GM18907 (cell line): ENCODE results near the gene MED22.
"Not testable (repeated sequence)": the region's sequence is repeated elsewhere in the genome, so short reads cannot be mapped to it uniquely, and the experiment has no call there.

ENCODE experiments used
- ATAC-seq: cut with Tn5 transposase; IDR thresholded peaks from one replicate; pipeline ENCODE4 v1.9.1; 2021; ENCODE audit warnings: mild to moderate bottlenecking, moderate library complexity; ENCODE audit not compliant: unreplicated experiment

MED22 gene

GRCh38 chr9:133307301-133307700 is 40.6 kb downstream of the MED22 start:
- no peak for ATAC-seq

DNA sequence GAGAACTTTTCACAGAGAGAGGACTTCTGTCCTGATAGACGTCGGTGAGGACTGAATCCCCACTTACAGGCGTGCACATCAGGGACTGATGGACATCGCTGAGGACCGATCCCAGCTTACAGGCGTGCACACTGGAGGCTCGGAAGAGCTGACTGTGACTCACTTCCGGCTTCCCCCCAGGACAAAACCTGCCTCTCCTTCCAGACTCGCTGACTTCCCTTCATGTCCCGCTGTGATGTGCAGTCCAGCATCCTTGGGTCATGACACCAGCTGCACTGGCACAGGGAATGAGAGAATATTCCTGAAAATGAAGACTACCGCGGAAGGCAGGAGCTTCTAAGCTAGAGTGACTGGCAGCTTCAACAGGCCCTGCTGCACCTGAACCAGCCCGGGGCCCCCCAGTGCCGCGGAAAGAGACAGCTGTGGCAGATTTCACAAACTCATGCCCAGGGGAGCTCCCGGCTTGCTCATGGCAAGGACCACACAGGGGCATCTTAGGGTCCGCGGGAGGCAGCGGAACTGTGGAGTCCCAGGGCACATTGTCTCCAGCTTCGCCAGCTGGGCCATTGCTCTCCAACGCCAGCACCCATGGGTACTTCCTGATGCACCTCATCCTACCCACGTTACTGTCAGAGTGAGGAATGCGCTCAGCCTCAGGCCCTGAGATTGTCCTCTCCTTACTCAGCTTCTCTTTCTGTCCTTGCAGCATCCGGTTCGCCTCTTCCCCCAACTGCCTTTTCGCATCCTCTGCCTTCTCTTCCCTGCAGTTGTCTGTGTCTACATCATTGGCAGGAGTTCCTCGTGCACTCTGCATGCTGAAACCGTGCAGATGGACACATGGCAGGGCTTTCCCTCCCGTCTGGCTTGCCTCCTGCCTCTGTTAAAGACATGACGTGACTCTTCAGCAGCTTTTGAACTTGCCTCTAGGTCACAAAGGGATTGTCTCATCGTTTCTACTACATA is 41.4 kb downstream of the MED22 start:
- no peak for ATAC-seq

- no peak for ATAC-seq
Observed at GRCh38 chr9:133305731-133306130, 42.2 kb downstream of the MED22 start.

- no peak for ATAC-seq
Observed at GRCh38 chr9:133304477-133305377, 43.2 kb downstream of the MED22 start.

- ATAC-seq, result no peak
Observed at GRCh38 chr9:133304158-133304470, 43.8 kb downstream of the MED22 start.

- ATAC-seq, result no peak
Observed at GRCh38 chr9:133303266-133304157, 44.4 kb downstream of the MED22 start.

DNA sequence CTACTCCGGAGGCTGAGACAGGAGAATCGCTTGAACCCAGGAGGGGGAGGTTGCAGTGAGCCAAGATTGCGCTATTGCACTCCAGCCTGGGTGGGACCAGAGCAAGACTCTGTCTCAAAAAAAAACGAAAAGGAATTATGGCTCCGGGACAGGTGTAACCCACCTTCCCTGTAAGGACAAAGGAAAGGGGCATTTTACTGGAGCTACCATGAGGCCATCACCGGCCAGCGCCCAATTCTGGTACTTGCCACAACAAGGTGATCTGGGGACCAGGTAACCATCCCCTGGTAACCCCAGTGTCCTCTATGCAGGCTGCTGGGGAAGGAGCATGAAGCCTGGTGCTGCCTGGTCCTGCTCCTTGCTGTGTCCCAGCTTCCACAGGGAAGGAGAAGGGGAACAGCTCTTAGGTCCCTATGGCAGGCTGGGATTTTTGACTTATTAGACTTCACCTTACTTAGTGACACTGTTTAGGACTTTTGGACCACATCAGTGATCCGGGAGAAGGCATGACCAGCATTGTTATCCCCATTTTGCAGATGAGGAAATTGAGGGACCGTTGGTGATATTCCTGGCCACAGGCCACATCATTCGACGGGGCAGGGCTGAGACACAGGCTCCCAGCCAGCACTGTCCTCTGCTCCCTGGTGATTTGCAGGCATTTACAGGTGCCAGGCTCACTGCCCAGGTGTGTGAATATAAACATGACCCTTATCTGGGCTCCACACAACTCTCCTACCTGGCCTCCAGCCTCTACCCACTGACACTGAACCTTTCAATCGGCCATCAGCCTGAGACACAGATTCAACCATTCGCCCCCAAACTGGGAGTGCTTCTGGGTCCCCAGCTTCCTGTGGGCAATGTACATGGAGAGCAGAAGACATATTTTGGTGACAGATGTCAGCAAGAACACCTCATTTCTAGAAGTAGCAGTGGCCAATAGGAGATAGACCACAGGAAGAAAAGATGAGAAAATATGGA is 46.4 kb downstream of the MED22 start:
- ATAC-seq, result no peak

GRCh38 chr9:133299996-133300395 is 47.9 kb downstream of the MED22 start:
- not testable (repeated sequence) for ATAC-seq

GRCh38 chr9:133294257-133294656 is 53.7 kb downstream of the MED22 start:
- ATAC-seq, result no peak

DNA sequence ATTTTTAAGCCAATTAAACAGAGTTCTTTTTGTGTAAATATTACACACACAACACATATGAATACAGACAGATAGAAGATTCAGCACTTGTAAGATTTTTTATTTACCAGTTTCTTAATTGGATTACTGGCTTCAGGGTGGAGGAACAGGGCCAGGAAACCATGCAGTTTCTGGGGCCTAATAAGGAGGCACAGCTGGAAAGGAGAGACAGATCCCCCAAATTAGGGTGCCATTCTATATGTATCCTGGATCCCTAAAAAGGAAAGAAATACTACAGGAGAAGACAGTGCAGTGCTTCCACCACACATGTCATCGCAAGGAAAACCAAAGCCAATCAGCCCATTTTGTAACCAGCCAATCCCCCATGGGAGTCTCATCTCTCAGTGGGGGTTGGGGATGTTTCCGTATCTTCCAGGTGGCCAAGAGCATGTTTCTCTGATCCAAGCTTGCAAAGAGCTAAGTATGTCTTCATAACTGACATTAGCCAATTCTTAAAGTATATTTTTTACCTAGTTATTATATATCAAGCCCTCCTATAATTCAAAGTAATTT is 57.1 kb downstream of the MED22 start:
- no peak for ATAC-seq
